Hindlimb muscle (tissue), 1 donor: Measurements from ENCODE around the gene NDUFB8. TPM values are rescaled to one million over a fixed set of nuclear protein-coding genes. Genes with fewer than 3 reads are reported as not detected.

Experiments used
- polyA plus RNA-seq: library from polyadenylated mRNA; unstranded; fragments of 120-200 nt; gene quantifications from one replicate; pipeline ENCODE4 v1.2.1, GENCODE V29; 2013; ENCODE audit not compliant: insufficient read length

NDUFB8 gene
- polyA plus RNA-seq, 1 donor, result 118 TPM

Other genes starting within 250 kb of the NDUFB8 start
- gene BLOC1S2, start 243.2 kb downstream of the NDUFB8 start, polyA plus RNA-seq, result 22.0 TPM
- gene PKD2L1, start 199.6 kb downstream of the NDUFB8 start, polyA plus RNA-seq, result not detected
- gene SCD, start 182.6 kb downstream of the NDUFB8 start, polyA plus RNA-seq, result 28.1 TPM
- 0.09 TPM for gene WNT8B, start 66.9 kb downstream of the NDUFB8 start, polyA plus RNA-seq
- gene SEC31B, start 10.0 kb downstream of the NDUFB8 start, polyA plus RNA-seq, result 12.4 TPM
- gene HIF1AN, start 6.1 kb upstream of the NDUFB8 start, polyA plus RNA-seq, result 40.1 TPM
- gene PAX2, start 215.7 kb upstream of the NDUFB8 start, polyA plus RNA-seq, result not detected